ENCODE data around the gene ARSG.
"Not testable (repeated sequence)": the region's sequence is repeated elsewhere in the genome, so short reads cannot be mapped to it uniquely, and the experiment has no call there.

ARSG gene

DNA sequence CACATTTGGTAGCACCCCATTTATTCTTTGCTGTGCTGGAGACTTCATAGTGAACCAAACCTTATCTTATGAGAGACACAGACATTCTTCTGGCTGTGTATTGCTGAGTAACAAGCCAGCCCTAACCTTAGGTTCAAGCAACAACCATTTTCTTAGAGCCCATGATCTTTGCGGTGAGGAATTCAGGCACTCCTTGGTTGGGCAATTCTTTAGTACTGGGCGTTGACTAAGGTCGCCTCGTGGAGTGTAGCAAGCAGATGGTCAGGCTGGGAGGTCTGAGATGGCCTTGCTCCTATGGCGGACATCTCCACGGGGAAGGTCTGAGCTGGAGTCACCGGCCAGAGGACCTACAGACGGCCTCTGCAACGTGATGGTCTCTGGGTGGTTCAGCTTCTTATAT lies 43.1 kb downstream of the ARSG start:
- DNase-seq, result no peak

DNA sequence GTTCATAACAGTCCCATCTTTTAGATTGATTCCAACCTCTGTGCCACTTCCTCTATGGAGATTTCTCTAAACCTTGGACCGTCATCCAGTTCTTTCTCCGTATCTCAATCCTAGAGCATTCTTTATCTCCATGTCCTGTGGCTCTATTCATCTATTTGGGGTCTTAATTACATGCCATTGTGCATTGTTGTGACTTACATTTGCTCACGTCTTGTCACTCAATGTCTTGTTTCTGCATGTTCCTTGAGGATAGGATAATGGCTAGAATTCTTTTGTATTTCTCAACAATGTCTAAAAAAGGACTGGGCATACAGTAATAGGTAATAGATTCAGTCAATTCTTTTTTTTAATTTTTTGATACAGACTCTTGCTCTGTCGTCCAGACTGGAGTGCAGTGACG lies 50.2 kb downstream of the ARSG start:
- no peak for DNase-seq

- no peak for DNase-seq
Observed at GRCh38 chr17:68343976-68344375, 52.7 kb downstream of the ARSG start.

- DNase-seq, result peak; percentile 27
Observed at GRCh38 chr17:68344701-68345136, 53.4 kb downstream of the ARSG start.

DNA sequence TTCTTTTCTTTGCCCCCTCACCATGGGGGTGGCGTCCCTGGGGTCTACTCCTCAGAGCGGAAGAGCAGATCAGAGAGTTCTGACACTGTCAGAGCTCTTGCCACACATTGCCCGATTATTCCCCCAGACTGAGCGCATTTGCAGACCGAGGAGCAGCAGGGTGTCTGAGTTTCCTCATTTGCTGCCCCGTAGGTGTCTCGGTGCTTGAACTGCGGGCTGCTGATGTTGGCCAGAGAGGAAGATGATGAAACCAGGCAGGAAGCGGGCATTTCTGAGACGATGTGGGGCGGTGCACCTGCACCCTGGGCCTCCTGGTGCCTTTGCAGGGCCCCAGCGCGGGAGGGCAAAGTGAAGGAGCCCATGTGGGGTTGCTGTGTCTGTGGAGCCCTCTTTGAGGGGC lies 55.2 kb downstream of the ARSG start:
- peak; percentile 84 for DNase-seq

GRCh38 chr17:68347380-68347779 lies 56.1 kb downstream of the ARSG start:
- no peak for DNase-seq

DNA sequence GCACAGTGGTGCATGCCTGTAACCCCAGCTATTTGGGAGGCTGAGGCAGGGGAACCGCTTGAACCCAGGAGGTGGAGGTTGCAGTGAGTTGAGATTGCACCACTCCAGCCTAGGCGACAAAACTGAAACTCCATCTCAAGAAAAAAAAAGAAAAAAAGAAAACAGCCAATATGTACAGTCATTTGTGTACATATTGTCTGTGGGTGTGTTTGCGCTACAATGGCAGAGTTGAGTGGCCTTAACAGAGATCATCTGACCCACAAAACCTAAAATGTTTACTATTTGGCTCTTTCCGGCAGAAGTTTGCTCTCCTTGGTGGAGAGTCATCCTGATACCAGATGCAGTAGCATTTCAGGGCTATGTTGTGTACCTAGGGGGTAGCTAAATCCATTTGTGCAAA lies 57.9 kb downstream of the ARSG start:
- peak; percentile 15 for DNase-seq

DNA sequence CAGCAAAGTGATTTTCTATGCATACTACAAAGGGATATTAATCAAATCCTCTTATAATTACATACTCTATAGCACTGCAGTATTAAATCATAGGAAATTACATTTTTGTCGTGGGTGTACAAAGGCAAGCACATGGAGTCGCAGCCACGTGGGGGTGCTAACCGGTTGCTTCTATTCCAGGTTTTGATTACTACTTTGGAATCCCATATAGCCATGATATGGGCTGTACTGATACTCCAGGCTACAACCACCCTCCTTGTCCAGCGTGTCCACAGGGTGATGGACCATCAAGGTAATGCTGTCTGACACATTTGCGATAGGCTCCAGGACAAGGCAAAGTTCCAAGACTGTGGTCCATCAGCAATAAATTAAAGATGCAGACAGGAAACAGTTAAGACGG lies 60.1 kb downstream of the ARSG start:
- DNase-seq, result no peak

- DNase-seq, result no peak
Observed at GRCh38 chr17:68352041-68352440, 60.7 kb downstream of the ARSG start.

GRCh38 chr17:68352671-68353070 lies 61.4 kb downstream of the ARSG start:
- not testable (repeated sequence) for DNase-seq

- no peak for DNase-seq
Observed at GRCh38 chr17:68353111-68353521, 61.8 kb downstream of the ARSG start.

DNA sequence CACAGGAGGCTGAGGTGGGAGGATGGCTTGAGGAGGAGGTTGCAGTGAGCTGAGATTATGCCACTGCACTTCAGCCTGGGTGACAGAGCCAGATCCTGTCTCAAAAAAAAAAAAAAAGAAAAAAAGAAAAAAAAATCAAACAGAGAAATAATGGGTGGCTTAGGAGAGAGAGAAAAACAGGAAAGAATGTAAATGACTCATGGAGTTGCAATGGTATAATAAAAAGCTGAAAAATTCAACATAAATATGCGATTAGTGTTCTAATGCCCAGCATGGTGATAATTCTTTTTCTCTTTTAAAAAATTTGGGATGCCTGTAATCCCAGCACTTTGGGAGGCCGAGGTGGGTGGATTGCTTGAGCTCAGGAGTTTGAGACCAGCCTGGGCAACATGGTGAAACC lies 63.0 kb downstream of the ARSG start:
- not testable (repeated sequence) for DNase-seq

DNA sequence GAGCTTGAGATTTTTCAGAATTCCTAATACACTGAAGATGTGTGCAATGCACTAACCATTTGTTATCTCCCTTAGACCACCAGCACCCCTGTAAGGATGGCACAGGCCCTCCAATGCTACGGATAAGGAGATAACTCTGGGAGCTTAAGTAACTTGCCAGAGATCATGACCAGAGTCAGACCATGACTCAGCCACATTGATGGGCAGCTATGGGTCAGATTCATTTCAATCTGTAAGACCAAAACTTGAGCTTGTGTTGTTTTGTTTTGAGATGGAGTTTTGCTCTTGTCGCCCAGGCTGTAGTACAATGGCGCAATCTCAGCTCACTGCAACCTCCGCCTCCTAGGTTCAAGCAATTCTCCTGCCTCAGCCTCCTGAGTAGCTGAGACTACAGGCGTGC lies 63.8 kb downstream of the ARSG start:
- DNase-seq, result not testable (repeated sequence)

- DNase-seq, result peak; percentile 70
Observed at GRCh38 chr17:68356520-68356919, 65.2 kb downstream of the ARSG start.

- DNase-seq, result no peak
Observed at GRCh38 chr17:68356949-68357455, 65.7 kb downstream of the ARSG start.

- no peak for DNase-seq
Observed at GRCh38 chr17:68357886-68358285, 66.6 kb downstream of the ARSG start.

- DNase-seq, result no peak
Observed at GRCh38 chr17:68359791-68360535, 68.7 kb downstream of the ARSG start.

- DNase-seq, result no peak
Observed at GRCh38 chr17:68365469-68365868, 74.2 kb downstream of the ARSG start.

- no peak for DNase-seq
Observed at GRCh38 chr17:68368387-68368786, 77.1 kb downstream of the ARSG start.

- no peak for DNase-seq
Observed at GRCh38 chr17:68375566-68375965, 84.3 kb downstream of the ARSG start.

DNA sequence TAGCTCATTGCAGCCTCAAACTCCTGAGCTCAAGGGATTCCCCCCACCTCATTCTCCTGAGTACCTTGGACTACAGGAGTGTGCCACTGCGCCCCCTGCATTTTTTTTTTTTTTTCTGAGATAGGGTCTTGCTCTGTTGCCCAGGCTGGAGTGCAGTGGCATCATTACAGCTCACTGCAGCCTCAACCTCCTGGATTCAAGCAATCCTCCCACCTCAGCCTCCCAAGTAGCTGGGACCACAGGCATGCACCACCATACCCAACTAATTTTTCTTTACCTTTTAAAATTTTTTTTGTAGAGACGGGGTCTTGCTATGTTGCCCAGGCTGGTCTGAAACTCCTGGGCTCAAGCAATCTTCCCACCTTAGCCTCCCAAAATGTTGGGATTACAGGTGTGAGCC lies 84.9 kb downstream of the ARSG start:
- not testable (repeated sequence) for DNase-seq

DNA sequence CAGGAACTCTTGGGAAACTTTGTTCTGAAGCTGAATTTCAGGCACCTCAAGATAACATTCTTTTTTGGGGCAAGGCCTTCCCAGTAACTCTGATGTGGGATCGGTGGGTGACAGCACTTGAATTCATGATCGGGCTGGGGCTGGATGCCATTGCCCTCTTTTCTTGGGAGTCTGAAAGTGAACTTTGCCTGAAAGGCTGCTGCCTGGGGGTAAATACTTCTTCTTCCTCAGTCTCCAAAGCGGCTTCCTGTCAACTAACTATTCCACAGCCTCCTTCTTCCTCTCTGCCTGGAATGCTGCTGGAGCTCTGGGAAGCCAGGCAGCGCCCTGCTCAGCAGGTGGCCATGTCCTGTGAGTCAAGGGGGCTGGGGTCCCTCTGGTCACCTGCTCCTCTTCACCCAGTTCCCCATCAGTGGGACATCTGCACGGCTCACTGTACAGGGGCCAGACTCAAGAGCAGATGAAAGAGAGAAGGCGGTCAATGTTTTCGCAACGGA lies 86.5 kb downstream of the ARSG start:
- DNase-seq, result no peak

GRCh38 chr17:68378268-68379176 lies 87.2 kb downstream of the ARSG start:
- no peak for DNase-seq

DNA sequence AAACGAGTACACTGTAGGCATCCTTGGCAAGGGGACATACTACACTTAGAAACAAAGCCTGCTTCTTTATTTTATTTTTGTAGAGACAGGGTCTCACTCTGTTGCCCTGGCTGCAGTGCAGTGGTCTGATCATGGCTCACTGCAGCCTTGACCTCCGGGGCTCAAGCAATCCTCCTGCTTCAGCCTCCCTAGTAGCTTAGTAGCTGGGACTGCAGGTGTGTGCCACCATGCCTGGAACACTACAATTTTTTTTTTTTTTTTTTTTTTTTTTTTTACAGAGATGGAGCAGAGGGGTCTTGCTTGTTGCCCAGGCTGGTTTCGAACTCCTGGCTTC lies 87.8 kb downstream of the ARSG start:
- DNase-seq, result no peak
